HG03521 (cell line): ENCODE data around the gene CRIP2.

Experiments used
- ATAC-seq: cut with Tn5 transposase; IDR thresholded peaks from one replicate; pipeline ENCODE4 v1.9.1; 2021; ENCODE audit warnings: mild to moderate bottlenecking, moderate library complexity; ENCODE audit not compliant: unreplicated experiment

CRIP2 gene

GRCh38 chr14:105476097-105476830, 1.6 kb downstream of the CRIP2 start:
- no peak for ATAC-seq

- ATAC-seq = no peak
Measured at GRCh38 chr14:105476831-105477659, 2.4 kb downstream of the CRIP2 start.

GRCh38 chr14:105477660-105478397, 3.2 kb downstream of the CRIP2 start:
- ATAC-seq = no peak

- ATAC-seq = no peak
Measured at GRCh38 chr14:105478398-105479251, 4.0 kb downstream of the CRIP2 start.

- ATAC-seq = no peak
Measured at GRCh38 chr14:105479431-105480158, 5.0 kb downstream of the CRIP2 start.

GRCh38 chr14:105480199-105480746, 5.7 kb downstream of the CRIP2 start:
- no peak for ATAC-seq

- ATAC-seq = no peak
Measured at GRCh38 chr14:105480807-105481801, 6.5 kb downstream of the CRIP2 start.

GRCh38 chr14:105481886-105482457, 7.4 kb downstream of the CRIP2 start:
- peak; percentile 46 for ATAC-seq

- ATAC-seq = no peak
Measured at GRCh38 chr14:105482486-105483110, 8.0 kb downstream of the CRIP2 start.

- ATAC-seq = no peak
Measured at GRCh38 chr14:105483300-105484068, 8.9 kb downstream of the CRIP2 start.

- no peak for ATAC-seq
Measured at GRCh38 chr14:105484069-105484996, 9.7 kb downstream of the CRIP2 start.

- no peak for ATAC-seq
Measured at GRCh38 chr14:105484997-105485393, 10.4 kb downstream of the CRIP2 start.

- ATAC-seq = no peak
Measured at GRCh38 chr14:105485739-105486162, 11.1 kb downstream of the CRIP2 start.

- no peak for ATAC-seq
Measured at GRCh38 chr14:105486163-105486973, 11.7 kb downstream of the CRIP2 start, which contains the start of gene CRIP1. Gene CRIP1, plus strand, starts transcription at chr14:105486886. Its CDS starts 374 bp downstream, at chr14:105487260.

- no peak for ATAC-seq
Measured at GRCh38 chr14:105486974-105487448, 12.4 kb downstream of the CRIP2 start.
